GM21737 (cell line): Measurements from ENCODE around the gene NLRP14.

Source experiments
- ATAC-seq: cut with Tn5 transposase; IDR thresholded peaks from one replicate; pipeline ENCODE4 v1.9.1; 2021; ENCODE audit warnings: mild to moderate bottlenecking, moderate library complexity; ENCODE audit not compliant: unreplicated experiment

Gene NLRP14

GRCh38 chr11:7020183-7020917 is at the start of gene NLRP14, which contains the start of gene ZNF214:
TSS of gene NLRP14 (plus strand) at chr11:7020479. CDS start at chr11:7038587, 18,108 bp downstream.
TSS of gene ZNF214 (minus strand) at chr11:7020346. CDS start at chr11:7002835, 17,511 bp downstream.
- no peak for ATAC-seq

GRCh38 chr11:6979365-6979764 is 40.9 kb upstream of the NLRP14 start:
- ATAC-seq: no peak

GRCh38 chr11:6986487-6986886 is 33.8 kb upstream of the NLRP14 start:
- no peak for ATAC-seq

- no peak for ATAC-seq
These were observed 31.8 kb upstream of the NLRP14 start for GRCh38 chr11:6988506-6988905.

- no peak for ATAC-seq
These were observed 29.1 kb upstream of the NLRP14 start for GRCh38 chr11:6991227-6991626.

- no peak for ATAC-seq
These were observed 28.3 kb upstream of the NLRP14 start for GRCh38 chr11:6992026-6992425.

- no peak for ATAC-seq
These were observed 27.5 kb upstream of the NLRP14 start for GRCh38 chr11:6992457-6993417.

GRCh38 chr11:6995703-6996102 is 24.6 kb upstream of the NLRP14 start:
- no peak for ATAC-seq

- ATAC-seq: no peak
These were observed 15.8 kb upstream of the NLRP14 start for GRCh38 chr11:7004482-7004881.

- ATAC-seq: no peak
These were observed 6.2 kb upstream of the NLRP14 start for GRCh38 chr11:7014118-7014517.

- no peak for ATAC-seq
These were observed 4.3 kb upstream of the NLRP14 start for GRCh38 chr11:7016011-7016410.

- no peak for ATAC-seq
These were observed 638 bp upstream of the NLRP14 start for GRCh38 chr11:7019500-7020182.

- no peak for ATAC-seq
These were observed 1.0 kb downstream of the NLRP14 start for GRCh38 chr11:7021318-7021717.

- ATAC-seq: no peak
These were observed 7.9 kb downstream of the NLRP14 start for GRCh38 chr11:7028141-7028540.

- no peak for ATAC-seq
These were observed 10.6 kb downstream of the NLRP14 start for GRCh38 chr11:7030836-7031235.

GRCh38 chr11:7031471-7031871 is 11.2 kb downstream of the NLRP14 start:
- no peak for ATAC-seq

GRCh38 chr11:7032692-7033091 is 12.4 kb downstream of the NLRP14 start:
- no peak for ATAC-seq

- no peak for ATAC-seq
These were observed 13.7 kb downstream of the NLRP14 start for GRCh38 chr11:7034019-7034418.

- ATAC-seq: no peak
These were observed 26.3 kb downstream of the NLRP14 start for GRCh38 chr11:7046474-7047175.

- ATAC-seq: no peak
These were observed 29.9 kb downstream of the NLRP14 start for GRCh38 chr11:7050191-7050590.
